ENCODE measurements around the gene ZBTB17.
"Not testable (repeated sequence)": the region's sequence is repeated elsewhere in the genome, so short reads cannot be mapped to it uniquely, and the experiment has no call there.

The ZBTB17 gene

GRCh38 chr1:16011936-16012589 lies 36.2 kb upstream of the ZBTB17 start:
- no peak for DNase-seq

DNA sequence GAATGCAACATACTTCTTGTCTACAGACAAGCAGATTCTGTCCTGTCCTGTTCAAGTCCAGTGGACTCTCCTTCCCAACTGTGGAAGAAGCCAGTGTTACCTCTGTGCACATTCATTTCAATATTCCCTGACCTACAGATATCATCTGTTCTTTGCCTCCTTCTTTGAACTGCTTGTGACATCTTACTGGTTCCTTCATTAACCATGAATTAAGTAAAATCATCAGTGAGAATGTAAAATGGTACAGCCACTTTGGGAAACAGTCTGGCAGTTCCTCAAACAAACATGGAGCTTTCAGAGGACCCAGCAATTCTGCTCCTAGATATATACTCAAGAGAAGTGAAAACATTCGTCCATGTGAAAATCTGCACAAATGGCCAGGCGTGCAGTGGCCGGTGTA lies 34.9 kb upstream of the ZBTB17 start:
- no peak for DNase-seq

DNA sequence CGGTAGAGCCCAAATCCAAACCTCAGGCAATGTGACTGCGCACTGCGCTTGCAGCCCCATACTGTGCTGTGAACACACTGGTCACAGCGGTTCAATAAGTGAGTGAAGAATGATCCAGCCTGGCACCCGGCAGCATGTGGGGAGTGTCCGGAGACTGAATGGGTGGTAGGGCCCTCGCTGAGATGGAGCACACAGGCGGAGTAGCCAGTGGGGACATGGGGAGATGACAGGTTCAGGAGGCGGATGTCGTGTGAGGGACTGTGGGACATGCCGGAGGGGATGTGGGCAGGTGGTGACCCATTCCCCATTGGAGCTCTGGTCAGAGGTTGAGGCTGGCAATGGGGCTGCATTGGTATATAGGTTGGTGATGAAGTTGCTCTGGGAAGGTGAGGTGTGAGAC lies 33.8 kb upstream of the ZBTB17 start:
- no peak for DNase-seq

DNA sequence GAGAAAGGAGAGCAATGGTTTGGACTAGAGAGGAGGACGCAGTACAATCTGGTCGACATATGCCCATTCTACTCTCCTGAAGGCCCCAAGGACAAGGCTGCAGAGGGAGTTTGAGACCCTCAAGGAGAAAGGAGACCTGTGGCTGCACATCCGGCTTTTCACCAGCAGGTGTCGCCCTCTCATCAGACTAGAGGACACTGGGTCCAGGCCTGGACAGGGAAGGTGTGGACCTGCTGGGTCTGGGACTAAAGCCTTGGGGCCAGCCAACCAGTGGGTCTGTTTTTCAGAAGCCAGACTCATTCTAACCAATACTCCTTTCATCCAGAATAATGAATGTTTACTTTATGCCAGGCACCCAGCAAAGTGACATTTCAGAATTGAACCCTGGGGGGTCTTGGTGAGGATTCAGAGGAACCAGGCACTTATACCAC lies 33.1 kb upstream of the ZBTB17 start:
- peak; percentile 83 for DNase-seq

DNA sequence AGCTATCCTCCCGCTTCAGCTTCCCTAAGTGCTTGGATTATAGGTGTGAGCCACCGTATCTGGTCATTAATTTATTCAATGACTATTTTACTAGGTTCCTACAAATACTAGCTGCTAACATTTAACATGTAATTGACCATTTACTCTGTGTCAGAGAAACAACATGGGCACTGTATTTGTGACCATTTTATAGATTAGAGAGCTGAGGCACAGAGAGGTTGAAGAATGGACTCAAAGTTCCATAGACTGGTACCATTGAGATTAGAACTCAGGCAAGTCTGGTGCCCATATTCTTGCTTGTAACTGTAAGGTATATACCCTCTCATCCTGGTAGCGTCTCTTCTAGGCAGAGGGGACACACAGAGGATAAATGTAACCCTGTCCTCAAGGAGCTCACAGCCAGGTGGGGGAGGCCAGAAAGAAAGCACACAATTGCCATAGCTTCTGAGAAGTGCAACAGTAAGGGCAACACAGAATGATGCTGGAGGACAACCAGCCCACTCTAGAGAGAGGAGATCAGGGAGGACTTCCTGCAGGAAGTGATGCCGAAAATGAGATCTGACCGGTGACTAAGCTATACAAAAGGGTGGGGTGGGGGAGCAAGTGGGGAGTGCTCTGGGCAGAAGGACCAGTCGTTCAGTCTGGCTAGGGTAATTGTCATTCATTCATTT lies 31.9 kb upstream of the ZBTB17 start:
- DNase-seq, result no peak

DNA sequence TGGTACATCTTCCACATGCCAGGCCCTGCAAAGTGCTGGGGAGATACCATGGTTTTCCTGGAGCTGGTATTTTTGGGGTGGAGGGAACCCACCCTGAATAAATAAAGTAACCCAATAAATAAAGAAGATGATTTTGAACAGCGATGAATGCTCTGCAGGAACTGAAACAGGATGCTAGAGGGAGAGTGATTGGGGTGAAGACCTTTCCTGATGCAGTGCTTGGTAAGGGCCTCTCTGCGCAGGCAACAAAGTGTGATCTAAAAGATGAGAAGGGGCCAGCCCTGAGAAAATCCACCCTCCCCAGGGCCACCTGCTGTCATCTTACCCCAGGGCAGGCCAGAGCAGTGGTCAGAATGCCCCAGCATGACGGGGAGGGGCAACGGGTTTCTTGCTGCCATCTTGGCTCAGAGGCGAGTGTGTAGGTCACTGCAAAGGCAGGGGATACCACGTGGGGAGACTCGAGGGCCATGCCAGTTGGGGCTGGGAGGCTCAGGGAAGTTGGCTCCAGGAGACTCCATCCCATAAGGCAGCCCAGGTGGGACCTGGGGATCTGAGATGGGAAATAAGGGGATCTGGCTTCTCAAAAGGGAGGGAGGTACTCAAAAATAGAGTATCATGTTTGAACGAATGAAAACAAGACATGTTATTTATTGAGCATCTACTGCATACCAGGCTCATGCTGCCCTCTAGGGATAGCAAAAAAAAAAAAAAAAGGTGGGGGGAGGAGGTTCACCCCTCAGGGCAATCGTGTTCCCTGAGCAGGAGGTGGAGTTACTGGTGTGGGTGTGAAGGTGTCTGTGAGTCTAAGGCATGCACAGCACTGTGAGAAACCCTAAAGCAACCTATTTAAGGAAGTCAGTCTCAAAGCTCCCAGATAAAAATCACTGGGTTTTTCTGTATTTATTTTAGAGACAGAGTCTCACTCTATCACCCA lies 30.9 kb upstream of the ZBTB17 start:
- DNase-seq, result peak; percentile 51

DNA sequence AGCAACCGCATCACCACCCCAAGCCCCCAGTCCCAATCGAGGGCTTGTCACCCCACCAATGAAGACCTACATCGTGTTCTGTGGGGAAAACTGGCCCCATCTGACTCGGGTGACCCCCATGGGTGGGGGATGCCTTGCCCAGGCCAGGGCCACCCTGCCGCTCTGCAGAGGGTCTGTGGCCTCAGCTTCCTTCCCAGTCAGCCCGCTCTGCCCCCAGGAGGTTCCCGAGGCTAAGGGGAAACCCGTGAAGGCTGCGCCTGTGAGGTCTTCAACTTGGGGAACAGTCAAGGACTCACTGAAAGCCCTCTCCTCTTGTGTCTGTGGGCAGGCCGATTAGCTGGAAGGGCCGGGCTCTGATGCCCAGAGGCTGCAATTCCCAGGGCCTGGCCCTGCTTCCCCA lies 30.1 kb upstream of the ZBTB17 start:
- no peak for DNase-seq

- no peak for DNase-seq
These were observed 29.7 kb upstream of the ZBTB17 start for GRCh38 chr1:16005597-16005996.

DNA sequence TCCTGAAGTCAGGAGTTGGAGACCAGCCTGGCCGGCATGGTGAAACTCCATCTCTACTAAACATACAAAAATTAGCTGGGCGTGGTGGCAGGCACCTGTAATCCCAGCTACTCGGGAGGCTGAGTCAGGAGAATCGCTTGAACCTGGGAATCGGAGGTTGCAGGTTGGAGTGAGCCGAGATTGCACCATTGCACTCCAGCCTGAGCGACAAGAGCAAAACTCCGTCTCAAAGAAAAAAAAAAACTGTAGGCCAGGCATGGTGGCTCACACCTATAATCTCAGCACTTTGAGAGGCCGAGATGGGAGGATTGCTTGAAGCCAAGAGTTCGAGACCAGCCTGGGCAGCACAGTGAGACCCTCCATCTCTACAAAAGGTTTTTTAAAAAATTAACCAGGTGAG lies 25.4 kb upstream of the ZBTB17 start:
- DNase-seq, result not testable (repeated sequence)

DNA sequence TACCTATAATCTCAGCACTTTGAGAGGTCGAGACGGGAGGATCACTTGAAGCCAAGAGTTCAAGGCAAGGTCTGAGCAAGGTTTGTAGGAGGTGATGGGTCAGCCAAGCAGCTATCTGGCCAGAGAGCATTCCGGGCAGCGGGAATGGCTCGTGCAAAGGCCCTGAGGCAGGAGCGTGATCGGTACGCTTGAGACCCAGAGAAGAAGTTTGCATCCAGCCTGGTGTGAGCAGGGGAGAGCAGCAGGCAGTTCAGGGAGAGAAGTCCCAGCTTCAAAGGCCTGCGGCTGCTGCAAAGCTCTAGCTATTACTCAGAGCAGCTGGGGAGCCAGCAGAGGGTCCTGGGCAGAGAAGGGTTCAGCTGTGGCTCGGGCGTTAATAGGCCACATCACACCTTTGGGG lies 23.0 kb upstream of the ZBTB17 start:
- no peak for DNase-seq

DNA sequence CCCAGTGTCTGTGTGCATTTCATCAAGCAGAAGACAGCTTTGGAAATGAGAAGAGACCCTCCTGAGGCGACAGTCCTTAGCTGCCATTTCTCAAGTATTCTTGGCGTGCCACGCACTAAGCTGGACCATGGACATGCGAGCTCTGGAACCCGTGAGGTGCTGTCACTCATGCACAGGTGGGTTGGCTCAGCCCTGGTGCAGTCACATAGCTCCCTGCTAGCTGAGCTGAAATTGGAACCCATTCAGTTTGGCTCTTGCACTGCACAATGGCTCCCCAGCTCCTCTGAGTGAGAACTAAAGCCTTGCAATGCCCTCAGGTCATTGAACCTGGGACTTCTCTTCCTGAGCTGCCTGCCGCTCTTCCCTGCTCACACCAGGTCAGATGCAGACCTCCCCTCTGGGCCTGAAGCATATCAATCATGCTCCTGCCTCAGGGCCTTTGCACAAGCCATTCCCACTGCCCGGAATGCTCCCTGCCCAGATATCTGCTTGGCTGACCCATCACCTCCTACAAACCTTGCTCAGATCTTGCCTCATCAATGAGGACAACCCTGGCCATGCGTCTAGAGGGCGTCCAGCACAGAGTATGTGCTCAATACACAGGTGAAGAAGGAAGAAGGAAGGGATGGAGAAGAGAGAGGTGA lies 21.9 kb upstream of the ZBTB17 start:
- DNase-seq, result no peak

- DNase-seq, result no peak
These were observed 21.2 kb upstream of the ZBTB17 start for GRCh38 chr1:15997076-15997585.

GRCh38 chr1:15994590-15995351 lies 18.9 kb upstream of the ZBTB17 start:
- DNase-seq, result peak; percentile 72

- DNase-seq, result no peak
These were observed 18.2 kb upstream of the ZBTB17 start for GRCh38 chr1:15994081-15994480.

- no peak for DNase-seq
These were observed 17.8 kb upstream of the ZBTB17 start for GRCh38 chr1:15993666-15994065.

- no peak for DNase-seq
These were observed 16.9 kb upstream of the ZBTB17 start for GRCh38 chr1:15992582-15993500.

DNA sequence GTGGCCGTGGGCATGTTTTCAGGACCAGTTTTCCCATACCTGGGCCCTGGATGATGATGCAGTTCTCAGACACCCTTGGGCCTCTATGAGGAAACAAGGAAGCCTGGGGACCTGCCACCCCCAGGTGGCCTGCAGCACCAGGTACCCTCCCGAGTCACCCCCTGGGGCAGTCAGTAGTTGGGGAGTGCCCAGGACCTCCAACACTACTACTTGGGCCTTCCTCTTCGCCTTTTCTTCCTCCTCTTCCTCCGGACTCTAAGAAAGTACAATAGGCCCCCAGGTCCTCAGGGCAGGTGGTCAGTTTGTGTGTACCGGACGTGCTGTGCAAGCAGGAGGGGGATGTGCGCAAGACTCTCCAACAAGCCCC lies 16.3 kb upstream of the ZBTB17 start:
- DNase-seq, result no peak

GRCh38 chr1:15991427-15992186 lies 15.7 kb upstream of the ZBTB17 start:
- DNase-seq, result no peak

DNA sequence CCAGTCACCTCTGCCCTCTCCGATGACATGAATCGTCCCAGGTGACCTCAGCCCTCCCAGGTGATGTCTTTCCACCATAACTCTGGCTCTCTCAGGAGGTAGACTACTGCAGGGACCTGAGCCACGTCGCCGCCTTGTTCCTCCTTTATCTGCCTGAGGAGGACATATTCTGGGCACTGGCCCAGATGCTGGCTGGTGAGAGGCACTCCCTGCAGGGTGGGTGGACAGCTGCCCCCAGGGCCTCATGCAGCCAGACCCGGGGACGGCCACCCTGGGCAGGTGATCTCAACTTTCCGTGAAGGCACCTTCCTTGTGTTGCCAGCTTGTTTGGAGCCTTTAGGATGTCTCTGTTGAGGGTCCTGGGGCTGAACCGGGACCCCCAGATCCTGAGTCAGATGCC lies 13.9 kb upstream of the ZBTB17 start:
- no peak for DNase-seq

All from OCI-M1 (cell line).